Mesendoderm (in vitro differentiated cells): Measurements from ENCODE around the gene STIMATE. TPM values are rescaled to one million over a fixed set of nuclear protein-coding genes. Genes with fewer than 3 reads are reported as not detected.

Experiments used
- DNase-seq: peaks from one replicate; pipeline ENCODE4 v3.0.0; 2013
- H2AK5ac ChIP-seq: 2 replicates; pipeline ENCODE4 v1.6.1; 2013; ENCODE audit warnings: low read length, inconsistent platforms
- H2BK120ac ChIP-seq: 2 replicates; pipeline ENCODE4 v1.6.1; 2013; ENCODE audit warnings: low read depth, mild to moderate bottlenecking, low read length, moderate library complexity, mixed read lengths
- H2BK15ac ChIP-seq: replicated peaks from 2 replicates; pipeline ENCODE4 v1.6.1; 2013; ENCODE audit warnings: low read depth, mild to moderate bottlenecking, moderate library complexity
- H2BK5ac ChIP-seq: 2 replicates; pipeline ENCODE4 v1.6.1; 2013; ENCODE audit warnings: low read length, inconsistent platforms
- H3K18ac ChIP-seq: 2 replicates; pipeline ENCODE4 v1.6.1; 2013; ENCODE audit warnings: mild to moderate bottlenecking, low read length, mixed read lengths
- H3K23ac ChIP-seq: one replicate; pipeline ENCODE4 v1.6.1; 2013; ENCODE audit warnings: low read length
- H3K27ac ChIP-seq: 2 replicates; pipeline ENCODE4 v1.5.1; 2013; ENCODE audit warnings: low read depth, mild to moderate bottlenecking, inconsistent platforms, low read length, moderate library complexity
- H3K27me3 ChIP-seq: 2 replicates; pipeline ENCODE4 v1.6.1; 2013; ENCODE audit warnings: low read length, control low read depth, mild to moderate bottlenecking, inconsistent platforms; ENCODE audit not compliant: insufficient read depth, poor library complexity
- H3K36me3 ChIP-seq: 2 replicates; pipeline ENCODE4 v1.6.1; 2013; ENCODE audit warnings: low read length, inconsistent platforms; ENCODE audit not compliant: control insufficient read depth, insufficient read depth
- H3K4ac ChIP-seq: one replicate; pipeline ENCODE4 v1.6.1; 2013; ENCODE audit warnings: low read depth, mild to moderate bottlenecking, low read length, moderate library complexity
- H3K4me1 ChIP-seq: 2 replicates; pipeline ENCODE4 v1.6.1; 2013; ENCODE audit warnings: low read depth, low read length, inconsistent platforms; ENCODE audit not compliant: control insufficient read depth
- H3K4me2 ChIP-seq: 2 replicates; pipeline ENCODE4 v1.6.1; 2013; ENCODE audit warnings: low read length
- H3K4me3 ChIP-seq: 2 replicates; pipeline ENCODE4 v1.5.1; 2013; ENCODE audit warnings: mild to moderate bottlenecking, low read length
- H3K56ac ChIP-seq: one replicate; pipeline ENCODE4 v1.6.1; 2013; ENCODE audit warnings: low read length
- H3K79me1 ChIP-seq: 2 replicates; pipeline ENCODE4 v1.6.1; 2013; ENCODE audit warnings: low read length, inconsistent platforms
- H3K79me2 ChIP-seq: 2 replicates; pipeline ENCODE4 v1.6.1; 2013; ENCODE audit warnings: mild to moderate bottlenecking, low read length; ENCODE audit not compliant: control insufficient read depth, insufficient read depth
- H3K9ac ChIP-seq: 2 replicates; pipeline ENCODE4 v1.6.1; 2013; ENCODE audit warnings: low read length, inconsistent platforms
- H4K5ac ChIP-seq: one replicate; pipeline ENCODE4 v1.6.1; 2013; ENCODE audit warnings: low read length
- H4K8ac ChIP-seq: one replicate; pipeline ENCODE4 v1.6.1; 2013; ENCODE audit warnings: low read depth, mild to moderate bottlenecking, control low read depth, low read length, moderate library complexity
- WGBS: extraction: QIAGEN DNeasy Blood & Tissue Kit; methylation state at CpG from one replicate; pipeline ENCODE4 v1.1.7; 2013; ENCODE audit warnings: low lambda C conversion rate, missing lambda C conversion rate; ENCODE audit not compliant: insufficient coverage; ENCODE audit errors: extremely low coverage; 5-methylcytosine and 5-hydroxymethylcytosine counted together
- small RNA-seq: library from polyadenylated mRNA; stranded (forward); fragments of <200 nt; extraction: miRNeasy Mini kit (QIAGEN cat#:217004); gene quantifications from one replicate; pipeline ENCODE3, GENCODE V24; 2013; ENCODE audit not compliant: insufficient read depth

The STIMATE gene

GRCh38 chr3:52787672-52788625, 109.4 kb downstream of the STIMATE start:
- Histone ChIP-seq H4K8ac (no peak overlapping the region), H3K79me2 (no peaks in the 10 kb centered on the region), H3K36me3 (no peaks in the 10 kb centered on the region), H3K4me3 (no peak overlapping the region), H3K27ac (no peak overlapping the region), H2BK120ac (no peak overlapping the region), H3K9ac (no peak overlapping the region), H2BK15ac (no peak overlapping the region), H3K27me3 (no peaks in the 10 kb centered on the region), H3K4me2 (no peak overlapping the region), H3K23ac (no peak overlapping the region), H3K18ac (no peak overlapping the region), H2BK5ac (no peak overlapping the region), H3K79me1 (no peaks in the 10 kb centered on the region), H2AK5ac (no peak overlapping the region), H3K4me1 (no peaks in the 10 kb centered on the region), H3K56ac (no peak overlapping the region), H4K5ac (no peak overlapping the region), H3K4ac (no peak overlapping the region)
- DNase-seq, result no peak
- no CpG with 5 or more reads among the region's 17 CpGs for WGBS

- H2BK5ac ChIP-seq, result no peak overlapping the region
- no peak overlapping the region for H2AK5ac ChIP-seq
- H3K79me1 ChIP-seq, result no peaks in the 10 kb centered on the region
- no peaks in the 10 kb centered on the region for H3K36me3 ChIP-seq
- no peak overlapping the region for H3K56ac ChIP-seq
- no peak overlapping the region for H3K18ac ChIP-seq
- no peak overlapping the region for H4K5ac ChIP-seq
- H3K79me2 ChIP-seq, result no peaks in the 10 kb centered on the region
- H3K4me1 ChIP-seq, result no peaks in the 10 kb centered on the region
- H3K9ac ChIP-seq, result no peak overlapping the region
- no CpG with 5 or more reads among the region's 11 CpGs for WGBS
- no peak overlapping the region for H3K4ac ChIP-seq
- H3K27ac ChIP-seq, result no peak overlapping the region
- H3K4me2 ChIP-seq, result no peak overlapping the region
- H2BK15ac ChIP-seq, result no peak overlapping the region
- H3K23ac ChIP-seq, result no peak overlapping the region
- DNase-seq, result no peak
- H2BK120ac ChIP-seq, result no peak overlapping the region
- no peak overlapping the region for H3K4me3 ChIP-seq
- H4K8ac ChIP-seq, result no peak overlapping the region
- no peaks in the 10 kb centered on the region for H3K27me3 ChIP-seq
These were observed 110.1 kb downstream of the STIMATE start for GRCh38 chr3:52787246-52787645.

Small RNA genes lying within 50 kb of the gene (small RNA-seq; reads per million reads assigned to genes)
- gene MIR8064 (not detected), gene MUSTN1 (not detected)
